ENCODE results near the gene KDF1. TPM values are rescaled to one million over a fixed set of nuclear protein-coding genes. Genes with fewer than 3 reads are reported as not detected.

Gene KDF1
- total RNA-seq, 4 donors from 2014 or later: not detected

- Histone ChIP-seq H3K36me3 (no peaks in the 10 kb centered on the region), H3K9me3 (no peaks in the 10 kb centered on the region), H3K4me3 (peak overlapping the region in 1 of 4 donors; percentile 73), H3K4me1 (peaks cover 0 to 66% (median 38%) of the 10 kb centered on the region in 4 donors), H3K27me3 (peaks cover 0 to 47% of the 10 kb centered on the region in 2 donors), H3K27ac (peak overlapping the region in 2 of 4 donors; percentile 54)
- 71 to 75% methylated on average over 1 of the region's 1 CpG for WGBS, 2 donors
- TF ChIP-seq POLR2A (IDR thresholded peaks at IDR 0.05): no peak
- TF ChIP-seq EP300 (IDR thresholded peaks at IDR 0.05): no peak
- TF ChIP-seq CTCF (IDR thresholded peaks at IDR 0.05): no peak
- no peak for DNase-seq (ENCODE audit: low spot score in 2 of 2)
Observed at GRCh38 chr1:26996024-26996423, 35.8 kb upstream of the KDF1 start.

DNA sequence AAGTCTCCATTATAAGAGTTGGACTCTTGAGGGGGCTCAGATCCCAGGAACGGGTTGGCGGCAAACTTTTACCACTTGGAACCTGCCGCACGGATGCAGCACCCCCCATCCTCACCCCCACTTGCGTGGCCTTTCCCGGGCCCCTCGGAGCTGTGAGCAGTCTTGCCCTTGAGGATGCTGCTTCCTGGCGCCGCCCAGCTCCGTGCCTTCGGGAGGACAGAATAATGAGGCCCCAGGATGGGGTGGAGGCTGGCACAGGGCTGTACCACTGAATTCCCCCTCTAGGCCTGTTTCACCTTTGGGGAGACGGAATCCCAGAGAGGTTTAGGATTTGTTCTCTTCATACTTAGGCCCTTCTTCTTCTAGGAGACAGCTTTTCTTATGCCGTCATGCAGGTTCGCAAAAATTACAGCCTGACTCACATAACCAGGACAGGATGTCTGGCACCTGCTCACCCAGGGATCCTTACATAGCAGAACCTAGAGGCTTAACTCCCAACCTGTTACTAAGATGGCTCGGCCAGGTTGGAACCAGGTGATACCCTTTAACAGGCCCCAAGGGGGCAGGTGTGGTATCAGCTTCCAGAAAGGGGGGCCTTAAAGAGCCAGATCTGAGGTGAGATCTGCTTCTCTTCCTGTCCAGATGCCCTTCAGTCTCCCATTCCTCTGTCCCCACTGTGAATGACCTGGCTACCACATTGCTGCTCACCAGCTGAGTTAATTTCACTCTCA lies 34.7 kb upstream of the KDF1 start:
- Histone ChIP-seq H3K27me3 (peaks cover 0 to 55% of the 10 kb centered on the region in 2 donors), H3K9me3 (no peaks in the 10 kb centered on the region), H3K4me1 (peaks cover 0 to 55% (median 30%) of the 10 kb centered on the region in 4 donors), H3K36me3 (no peaks in the 10 kb centered on the region), H3K27ac (peak overlapping the region in 3 of 4 donors; percentile 40 to 77 (median 48)), H3K4me3 (peak overlapping the region; percentile 45 to 73 (median 50))
- 46 to 49% methylated on average over 12 to 15 of the region's 15 CpGs for WGBS, 2 donors
- TF ChIP-seq CTCF (IDR thresholded peaks at IDR 0.05) (no peak), EP300 (IDR thresholded peaks at IDR 0.05) (no peak), POLR2A (IDR thresholded peaks at IDR 0.05) (no peak)
- DNase-seq (ENCODE audit: low spot score in 2 of 2): no peak

GRCh38 chr1:26994020-26994786 lies 33.9 kb upstream of the KDF1 start:
- Histone ChIP-seq H3K36me3 (no peaks in the 10 kb centered on the region), H3K4me3 (peak overlapping the region; percentile 54 to 73 (median 64)), H3K4me1 (peaks cover 0 to 48% (median 24%) of the 10 kb centered on the region in 4 donors), H3K9me3 (no peaks in the 10 kb centered on the region), H3K27me3 (peaks cover 0 to 55% of the 10 kb centered on the region in 2 donors), H3K27ac (peak overlapping the region in 3 of 4 donors; percentile 48 to 77 (median 58))
- DNase-seq (ENCODE audit: low spot score in 2 of 2): no peak
- TF ChIP-seq CTCF (IDR thresholded peaks at IDR 0.05) (no peak), POLR2A (IDR thresholded peaks at IDR 0.05) (no peak), EP300 (IDR thresholded peaks at IDR 0.05) (no peak)
- WGBS, 2 donors: 0 to 7% methylated on average over 13 to 59 of the region's 97 CpGs

- Histone ChIP-seq H3K9me3 (no peaks in the 10 kb centered on the region), H3K27ac (peak within 1 kb of the TSS in 3 of 4 donors; percentile 48 to 77 (median 58)), H3K27me3 (peaks cover 0 to 55% of the 10 kb centered on the region in 2 donors), H3K36me3 (no peaks in the 10 kb centered on the region), H3K4me1 (peaks cover 0 to 40% (median 17%) of the 10 kb centered on the region in 4 donors), H3K4me3 (peak within 1 kb of the TSS; percentile 54 to 73 (median 64))
- TF ChIP-seq POLR2A (IDR thresholded peaks at IDR 0.05) (peak in 1 of 2 donors; percentile 58), CTCF (IDR thresholded peaks at IDR 0.05) (no peak), EP300 (IDR thresholded peaks at IDR 0.05) (peak in 1 of 2 donors; percentile 70)
- peak; percentile 50 to 61 for DNase-seq (ENCODE audit: low spot score in 2 of 2)
- WGBS, 2 donors: 1% methylated on average over 51 to 55 of the region's 61 CpGs
Observed at GRCh38 chr1:26993237-26994019, 33.2 kb upstream of the KDF1 start, which contains the start of gene TRNP1. Gene TRNP1 (plus strand): TSS chr1:26993692. CDS start chr1:26993787, 95 bp downstream.
